Activated CD4-positive, alpha-beta T cell treated with anti-CD3 and anti-CD28 coated beads, Interleukin-2, Interleukin-4, amounts not matched to agents 100 ng/mL and 50 ng/mL, durations not matched to agents 16 hours and 8 hours (primary cell): ENCODE measurements around the gene CREBL2.
A peak's percentile ranks its signal among the peaks of the same experiment; 100 is the strongest.
"Not testable (repeated sequence)": the region's sequence is repeated elsewhere in the genome, so short reads cannot be mapped to it uniquely, and the experiment has no call there.

Source experiments
- DNase-seq: peaks from one replicate; pipeline ENCODE4 v3.0.0-alpha.2; 2020; ENCODE audit warnings: low spot score

CREBL2 gene

GRCh38 chr12:12598864-12599263 lies 12.8 kb upstream of the CREBL2 start:
- no peak for DNase-seq

- no peak for DNase-seq
Observed at GRCh38 chr12:12599750-12600643, 11.7 kb upstream of the CREBL2 start.

GRCh38 chr12:12600659-12601058 lies 11.0 kb upstream of the CREBL2 start:
- DNase-seq, result no peak

GRCh38 chr12:12604740-12605139 lies 6.9 kb upstream of the CREBL2 start:
- no peak for DNase-seq

- DNase-seq, result peak; percentile 62
Observed at GRCh38 chr12:12606781-12607589, 4.7 kb upstream of the CREBL2 start.

GRCh38 chr12:12608557-12608957 lies 3.1 kb upstream of the CREBL2 start:
- DNase-seq, result peak; percentile 24

- DNase-seq, result no peak
Observed at GRCh38 chr12:12609692-12610091, 2.0 kb upstream of the CREBL2 start.

GRCh38 chr12:12610711-12611110 lies 965 bp upstream of the CREBL2 start:
- no peak for DNase-seq

GRCh38 chr12:12612358-12612757 lies 682 bp downstream of the CREBL2 start:
- DNase-seq, result peak; percentile 46

- no peak for DNase-seq
Observed at GRCh38 chr12:12613344-12613743, 1.7 kb downstream of the CREBL2 start.

- no peak for DNase-seq
Observed at GRCh38 chr12:12614342-12614741, 2.7 kb downstream of the CREBL2 start.

- no peak for DNase-seq
Observed at GRCh38 chr12:12616512-12617310, 5.0 kb downstream of the CREBL2 start.

- DNase-seq, result not testable (repeated sequence)
Observed at GRCh38 chr12:12618064-12618463, 6.4 kb downstream of the CREBL2 start.

GRCh38 chr12:12620730-12621315 lies 9.1 kb downstream of the CREBL2 start:
- no peak for DNase-seq

GRCh38 chr12:12622418-12622817 lies 10.7 kb downstream of the CREBL2 start:
- no peak for DNase-seq

- DNase-seq, result no peak
Observed at GRCh38 chr12:12624498-12624992, 12.9 kb downstream of the CREBL2 start.

- DNase-seq, result no peak
Observed at GRCh38 chr12:12626471-12626870, 14.8 kb downstream of the CREBL2 start.

GRCh38 chr12:12627308-12627827 lies 15.7 kb downstream of the CREBL2 start:
- DNase-seq, result no peak

GRCh38 chr12:12628013-12628412 lies 16.3 kb downstream of the CREBL2 start:
- no peak for DNase-seq

GRCh38 chr12:12630850-12631249 lies 19.2 kb downstream of the CREBL2 start:
- no peak for DNase-seq

GRCh38 chr12:12635651-12636050 lies 24.0 kb downstream of the CREBL2 start:
- no peak for DNase-seq
